Fibroblast of peridontal ligament (primary cell): ENCODE data around the gene EZR.

Source experiments
- DNase-seq: peaks from one replicate; pipeline ENCODE4 v3.0.0-alpha.2; 2010; ENCODE audit errors: extremely low read depth

The EZR gene

GRCh38 chr6:158735009-158735408 lies 84.2 kb downstream of the EZR start:
- no peak for DNase-seq

DNA sequence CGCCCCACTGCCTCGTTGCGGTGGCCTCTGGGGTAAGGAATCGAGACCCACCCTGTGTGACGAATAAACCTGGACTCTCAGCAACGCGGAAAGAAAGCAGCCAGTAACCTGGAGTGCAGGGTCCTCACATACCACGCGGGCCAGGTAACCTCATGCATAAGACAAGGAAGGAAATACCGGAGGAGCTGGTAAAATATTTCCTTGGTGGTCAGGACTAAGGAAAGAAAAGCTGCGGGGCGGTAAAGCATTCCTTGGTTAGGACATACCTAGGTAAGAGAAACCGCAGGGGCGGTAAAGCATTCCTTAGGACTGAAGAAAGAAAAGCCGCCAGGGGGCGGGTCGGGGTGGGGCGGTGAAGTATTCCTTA lies 88.6 kb downstream of the EZR start:
- DNase-seq: no peak

DNA sequence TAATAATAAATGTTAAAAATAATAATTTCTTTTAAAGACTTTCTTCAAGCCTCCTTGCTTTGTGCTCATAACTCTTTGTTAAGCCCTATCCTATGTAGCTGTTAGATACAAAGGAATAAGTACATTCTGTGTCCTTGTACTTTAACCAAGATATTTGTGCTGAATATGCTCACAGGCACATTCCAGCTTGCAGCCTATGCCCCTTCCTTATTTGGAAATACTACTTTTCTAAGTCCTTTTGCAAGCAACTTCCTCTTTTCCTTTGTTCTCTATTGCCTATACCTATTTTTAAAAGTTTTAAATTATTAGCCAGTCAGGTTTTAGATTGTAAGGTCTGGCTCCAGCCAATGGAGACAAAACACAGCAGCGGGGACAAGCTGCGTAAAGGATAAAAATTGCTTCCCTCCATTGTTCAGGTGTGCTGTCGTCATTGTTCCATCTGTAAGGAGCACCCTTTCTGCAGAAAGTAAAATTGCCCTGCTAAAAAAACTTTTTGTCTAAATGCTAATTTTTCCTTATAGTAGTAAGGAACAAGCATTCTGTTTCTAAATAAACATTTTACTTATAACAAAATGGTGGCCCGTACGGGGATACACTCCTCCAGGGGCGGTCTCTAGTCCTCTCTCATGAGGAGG lies 89.1 kb downstream of the EZR start:
- DNase-seq: no peak

GRCh38 chr6:158725704-158726103 lies 93.5 kb downstream of the EZR start:
- DNase-seq: no peak

GRCh38 chr6:158722176-158722729 lies 96.9 kb downstream of the EZR start:
- no peak for DNase-seq

DNA sequence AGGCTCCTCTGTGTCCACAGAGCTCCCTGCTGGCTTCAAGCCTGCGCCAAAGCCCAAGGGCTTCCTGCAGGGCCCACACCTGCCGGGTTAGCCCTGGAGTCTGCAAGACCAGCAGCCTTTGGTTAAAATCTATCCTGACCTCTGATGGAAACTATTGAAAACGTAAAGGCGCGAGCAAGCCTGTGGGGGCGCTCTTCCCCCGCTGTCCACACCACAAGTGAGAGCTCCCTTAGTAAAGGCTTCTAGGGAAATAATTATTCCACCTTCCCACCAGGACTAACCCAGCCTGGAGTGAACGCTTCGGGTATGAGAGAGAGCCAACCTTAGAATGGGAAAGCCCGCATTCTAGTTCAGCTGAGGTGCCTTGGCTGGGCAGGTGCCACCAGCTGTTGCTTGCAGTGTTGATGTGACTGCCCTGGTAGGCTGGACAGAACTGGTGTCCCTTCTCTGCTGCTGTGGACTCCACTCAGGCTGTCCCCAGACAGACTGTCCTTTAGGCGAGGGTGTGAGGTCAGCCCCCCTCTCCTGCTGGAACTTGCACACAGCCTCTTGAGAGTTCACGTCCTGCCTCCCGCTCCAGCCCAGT lies 100.6 kb downstream of the EZR start:
- DNase-seq: no peak

DNA sequence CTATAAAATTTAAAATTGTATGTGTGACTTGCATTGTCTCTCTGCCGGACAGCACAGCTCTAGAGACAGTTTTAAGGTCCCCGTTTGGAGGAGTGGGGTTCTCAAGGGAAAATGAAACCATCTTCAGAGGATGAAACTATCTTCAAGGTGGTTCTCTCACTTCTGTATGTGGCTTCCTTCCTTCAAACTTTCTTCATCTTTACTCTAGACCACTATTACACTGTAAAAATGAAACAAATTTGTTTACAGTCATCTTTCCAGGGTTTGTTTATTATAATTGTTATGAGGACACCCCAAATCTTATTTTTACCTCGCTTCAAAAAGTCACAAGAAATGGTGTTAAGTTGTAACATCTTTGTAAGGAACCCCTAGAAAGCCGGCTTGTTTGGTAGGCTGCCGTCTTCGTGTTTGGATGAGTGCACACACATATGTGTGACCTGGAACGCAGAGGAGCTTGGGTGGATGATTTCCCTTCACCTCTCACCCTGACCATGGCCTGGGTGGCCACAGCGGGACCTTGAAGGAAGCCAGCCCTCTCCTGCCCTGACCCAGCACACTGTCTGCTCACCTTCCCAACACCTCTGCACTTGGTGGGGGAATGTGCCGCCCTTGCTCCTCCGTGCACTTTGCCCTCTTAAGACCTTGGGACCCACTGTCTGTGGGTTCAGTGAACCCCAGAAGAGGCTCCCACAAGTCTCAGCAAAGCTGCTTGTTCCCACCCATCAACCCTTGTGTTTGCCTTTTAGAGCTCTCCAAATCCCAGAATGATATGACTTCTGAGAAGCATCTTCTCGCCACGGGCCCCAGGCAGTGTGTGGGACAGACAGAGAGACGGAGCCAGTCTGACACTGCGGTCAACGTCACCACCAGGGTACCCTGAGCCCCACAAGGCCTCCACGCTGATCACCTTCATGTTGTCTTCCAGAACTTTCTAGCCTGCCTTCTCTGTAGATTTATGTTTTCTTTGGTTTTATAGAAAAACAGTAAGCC lies 101.5 kb downstream of the EZR start:
- no peak for DNase-seq
